WTC11 (cell line): ENCODE results near the gene ALDH3A2. TPM values are rescaled to one million over a fixed set of nuclear protein-coding genes. Genes with fewer than 3 reads are reported as not detected.

Experiments used
- ATAC-seq: fragments of 200-7000 bp; cut with Tn5 transposase; 2 replicates; pipeline ENCODE4 v1.10.0; 2021; ENCODE audit warnings: mild to moderate bottlenecking, moderate library complexity
- CTCF ChIA-PET: fragments of 300-600 bp; sonication (Branson Sonifier 250); formaldehyde crosslinking; loops from one replicate; lab custom pipeline; 2021; ENCODE audit warnings: antibody characterized with exemption; lab: Charles Lee
- POLR2A ChIA-PET: fragments of 350-600 bp; sonication (Branson Sonifier 250); formaldehyde crosslinking; loops from one replicate; lab custom pipeline; 2021; ENCODE audit warnings: antibody characterized with exemption; lab: Charles Lee
- DNase-seq: peaks from one replicate; pipeline ENCODE4 v3.0.0; 2021; ENCODE audit warnings: low spot score
- H3K27ac Mint-ChIP-seq: 2 replicates; pipeline ENCODE4 v1.8.0; 2021; ENCODE audit warnings: mixed read lengths
- H3K27me3 Mint-ChIP-seq: 2 replicates; pipeline ENCODE4 v1.8.0; 2021; ENCODE audit warnings: low read depth, mild to moderate bottlenecking, moderate library complexity, mixed read lengths
- H3K36me3 Mint-ChIP-seq: 2 replicates; pipeline ENCODE4 v1.8.0; 2021; ENCODE audit warnings: mixed read lengths
- H3K4me1 Mint-ChIP-seq: 2 replicates; pipeline ENCODE4 v1.8.0; 2022; ENCODE audit warnings: mixed read lengths
- H3K4me3 Mint-ChIP-seq: 2 replicates; pipeline ENCODE4 v1.8.0; 2021; ENCODE audit warnings: mild to moderate bottlenecking, moderate library complexity, mixed read lengths
- H3K9me3 Mint-ChIP-seq: 2 replicates; pipeline ENCODE4 v1.8.0; 2021; ENCODE audit warnings: mixed read lengths
- ATF3 ChIP-seq: sonication (generic); formaldehyde crosslinking; conservative IDR thresholded peaks from 2 replicates; pipeline ENCODE4 v1.8.1; 2022; ENCODE audit warnings: mild to moderate bottlenecking, missing genetic modification reagents
- E2F1 ChIP-seq: sonication (generic); formaldehyde crosslinking; IDR thresholded peaks from 2 replicates; pipeline ENCODE4 v1.8.0; 2022; ENCODE audit warnings: mild to moderate bottlenecking, missing genetic modification reagents
- E2F5 ChIP-seq: sonication (generic); formaldehyde crosslinking; IDR thresholded peaks from 2 replicates; pipeline ENCODE4 v1.8.1; 2022; ENCODE audit warnings: mild to moderate bottlenecking, moderate library complexity, missing genetic modification reagents
- ERG ChIP-seq: fragments of 250-450 bp; sonication (Bioruptor Pico); IDR thresholded peaks from 2 replicates; pipeline ENCODE4 v1.8.0; 2021; ENCODE audit warnings: mild to moderate bottlenecking
- FOXP1 ChIP-seq: sonication (generic); formaldehyde crosslinking; IDR thresholded peaks from 2 replicates; pipeline ENCODE4 v1.8.0; 2022; ENCODE audit warnings: missing genetic modification reagents, mild to moderate bottlenecking, moderate library complexity, borderline replicate concordance
- JAZF1 ChIP-seq: fragments of 250-450 bp; sonication (Bioruptor Pico); IDR thresholded peaks from 2 replicates; pipeline ENCODE4 v1.9.0; 2021; ENCODE audit warnings: moderate library complexity, mild to moderate bottlenecking, inconsistent platforms
- JUN ChIP-seq: sonication (generic); formaldehyde crosslinking; IDR thresholded peaks from 2 replicates; pipeline ENCODE4 v1.8.0; 2023; ENCODE audit warnings: mild to moderate bottlenecking, missing genetic modification reagents
- MXD4 ChIP-seq: fragments of 250-450 bp; sonication (Bioruptor Pico); IDR thresholded peaks from 2 replicates; pipeline ENCODE4 v1.8.0; 2021; ENCODE audit warnings: mild to moderate bottlenecking, moderate library complexity, borderline replicate concordance
- NR2C2 ChIP-seq: sonication (generic); formaldehyde crosslinking; IDR thresholded peaks from 2 replicates; pipeline ENCODE4 v1.8.0; 2022; ENCODE audit warnings: mild to moderate bottlenecking, missing genetic modification reagents
- PRDM15 ChIP-seq: sonication (generic); formaldehyde crosslinking; IDR thresholded peaks from 2 replicates; pipeline ENCODE4 v1.8.0; 2022; ENCODE audit warnings: missing genetic modification reagents
- RORB ChIP-seq: fragments of 250-450 bp; sonication (Bioruptor Pico); IDR thresholded peaks from 2 replicates; pipeline ENCODE4 v1.9.0; 2021; ENCODE audit warnings: mild to moderate bottlenecking
- TEAD1 ChIP-seq: sonication (generic); formaldehyde crosslinking; IDR thresholded peaks from 2 replicates; pipeline ENCODE4 v1.8.0; 2022; ENCODE audit warnings: mild to moderate bottlenecking, missing genetic modification reagents
- TP53 ChIP-seq: sonication (generic); formaldehyde crosslinking; IDR thresholded peaks from 2 replicates; pipeline ENCODE4 v1.8.1; 2023; ENCODE audit warnings: mild to moderate bottlenecking, missing genetic modification reagents
- ZBTB21 ChIP-seq: sonication (generic); formaldehyde crosslinking; IDR thresholded peaks from 2 replicates; pipeline ENCODE4 v1.8.1; 2023; ENCODE audit warnings: mild to moderate bottlenecking, missing genetic modification reagents, borderline replicate concordance
- ZBTB43 ChIP-seq: sonication (generic); formaldehyde crosslinking; IDR thresholded peaks from 2 replicates; pipeline ENCODE4 v1.8.1; 2023; ENCODE audit warnings: mild to moderate bottlenecking, missing genetic modification reagents
- ZNF263 ChIP-seq: sonication (generic); formaldehyde crosslinking; IDR thresholded peaks from 2 replicates; pipeline ENCODE4 v1.8.1; 2022; ENCODE audit warnings: low read depth, mild to moderate bottlenecking, moderate library complexity, missing genetic modification reagents
- ZNF281 ChIP-seq: sonication (generic); formaldehyde crosslinking; IDR thresholded peaks from 2 replicates; pipeline ENCODE4 v1.8.0; 2023; ENCODE audit warnings: mild to moderate bottlenecking, missing genetic modification reagents
- ZNF425 ChIP-seq: fragments of 250-450 bp; sonication (Bioruptor Pico); conservative IDR thresholded peaks from 2 replicates; pipeline ENCODE4 v1.9.0; 2021; ENCODE audit warnings: mild to moderate bottlenecking
- ZSCAN18 ChIP-seq: fragments of 250-450 bp; sonication (Bioruptor Pico); IDR thresholded peaks from 2 replicates; pipeline ENCODE4 v2.1.2; 2022; ENCODE audit warnings: mild to moderate bottlenecking, moderate library complexity
- total RNA-seq: library from RNA; stranded (reverse); gene quantifications from 3 replicates; pipeline ENCODE4 v1.2.3, GENCODE V29; 2021

Gene ALDH3A2
- total RNA-seq, 1 experiment from 2014 or later, result 68.5 TPM

GRCh38 chr17:19654896-19655295 lies 6.3 kb downstream of the ALDH3A2 start:
- Mint-ChIP-seq H3K4me1 (peaks cover 18% of the 10 kb centered on the region), H3K27ac (no peak overlapping the region), H3K4me3 (no peak overlapping the region), H3K27me3 (peaks cover 4% of the 10 kb centered on the region), H3K9me3 (peaks cover 27% of the 10 kb centered on the region), H3K36me3 (peaks cover 73% of the 10 kb centered on the region)
- CTCF ChIA-PET, result no interaction called here
- POLR2A ChIA-PET, result no interaction called here
- TF ChIP-seq ZBTB21 (CRISPR knock-in tag) (no peak), ZNF425 (no peak), ZSCAN18 (no peak), ZBTB43 (CRISPR knock-in tag) (no peak), MXD4 (CRISPR knock-in tag) (no peak), E2F1 (CRISPR knock-in tag) (no peak), ERG (CRISPR knock-in tag) (no peak), FOXP1 (CRISPR knock-in tag) (no peak), TP53 (CRISPR knock-in tag) (no peak), E2F5 (no peak), JUN (CRISPR knock-in tag) (no peak), RORB (CRISPR knock-in tag) (no peak), PRDM15 (CRISPR knock-in tag) (no peak), ZNF281 (CRISPR knock-in tag) (no peak), NR2C2 (no peak), TEAD1 (CRISPR knock-in tag) (no peak), ATF3 (CRISPR knock-in tag) (no peak), ZNF263 (CRISPR knock-in tag) (no peak), JAZF1 (CRISPR knock-in tag) (no peak)
- no peak for DNase-seq
- no peak for ATAC-seq
